Stimulated activated CD4-positive, alpha-beta T cell treated with anti-CD3 and anti-CD28 coated beads, Interleukin-1b, Interleukin-23, amount 100 ng/mL, for 48 hours (primary cell): ENCODE measurements around the gene CYLC2.

Experiments used
- DNase-seq: peaks from one replicate; pipeline ENCODE4 v3.0.0-alpha.2; 2020

The CYLC2 gene

GRCh38 chr9:102995033-102995432, at the start of gene CYLC2:
Gene CYLC2, plus strand, starts transcription at chr9:102995333. Its CDS starts 48 bp downstream, at chr9:102995381.
- DNase-seq: no peak

- DNase-seq: no peak
These were observed 44.8 kb upstream of the CYLC2 start for GRCh38 chr9:102950346-102950745.

- no peak for DNase-seq
These were observed 28.1 kb upstream of the CYLC2 start for GRCh38 chr9:102966999-102967398.

- no peak for DNase-seq
These were observed 27.2 kb upstream of the CYLC2 start for GRCh38 chr9:102967979-102968378.

- DNase-seq: no peak
These were observed 22.4 kb upstream of the CYLC2 start for GRCh38 chr9:102972780-102973179.

GRCh38 chr9:102974530-102974929, 20.6 kb upstream of the CYLC2 start:
- DNase-seq: no peak

GRCh38 chr9:102975251-102975650, 19.9 kb upstream of the CYLC2 start:
- no peak for DNase-seq

- no peak for DNase-seq
These were observed 9.8 kb upstream of the CYLC2 start for GRCh38 chr9:102985162-102985895.

GRCh38 chr9:102986425-102986824, 8.7 kb upstream of the CYLC2 start:
- DNase-seq: no peak

- DNase-seq: no peak
These were observed 8.6 kb downstream of the CYLC2 start for GRCh38 chr9:103003689-103004088.

GRCh38 chr9:103014242-103014641, 19.1 kb downstream of the CYLC2 start:
- no peak for DNase-seq

- no peak for DNase-seq
These were observed 30.7 kb downstream of the CYLC2 start for GRCh38 chr9:103025796-103026195.

- no peak for DNase-seq
These were observed 42.7 kb downstream of the CYLC2 start for GRCh38 chr9:103037508-103038477.

GRCh38 chr9:103041961-103042360, 46.8 kb downstream of the CYLC2 start:
- DNase-seq: no peak
